Thyroid gland (tissue), 4 donors: Measurements from ENCODE around the gene STAT3. TPM values are rescaled to one million over a fixed set of nuclear protein-coding genes. Genes with fewer than 3 reads are reported as not detected.
A peak's percentile ranks its signal among the peaks of the same experiment; 100 is the strongest.

Source experiments
- DNase-seq, 2 donors: peaks; one replicate each; pipeline ENCODE4 v3.0.0-alpha.2; 2019
- H3K27ac ChIP-seq, 3 donors: fragments of 200-600 bp; sonication (generic); 1 replicate in 2 of 3; 2 replicates in 1 of 3; pipeline ENCODE4 v1.5.1; 2016 to 2019; ENCODE audit warnings: mild to moderate bottlenecking in 1 of 3, moderate library complexity in 1 of 3
- H3K27me3 ChIP-seq: fragments of 200-600 bp; sonication (generic); one replicate; pipeline ENCODE4 v1.5.1; 2019
- H3K36me3 ChIP-seq, 2 donors: fragments of 200-600 bp; sonication (generic); one replicate each; pipeline ENCODE4 v1.5.1; 2016 to 2019
- H3K4me1 ChIP-seq, 2 donors: fragments of 200-600 bp; sonication (generic); one replicate each; pipeline ENCODE4 v1.5.1; 2017 to 2019
- H3K4me3 ChIP-seq, 3 donors: fragments of 200-600 bp; sonication (generic); replicated peaks in 1 of 3; 1 replicate in 2 of 3; 2 replicates in 1 of 3; pipeline ENCODE4 v1.5.1; 2016; ENCODE audit warnings: mild to moderate bottlenecking in 1 of 3
- H3K9me3 ChIP-seq: fragments of 200-600 bp; sonication (generic); one replicate; pipeline ENCODE4 v1.5.1; 2017
- CTCF ChIP-seq, 6 experiments: fragments of 200-600 bp in 3 of 6; fragments of 450-650 bp in 3 of 6; sonication (generic) in 3 of 6; IDR thresholded peaks; one replicate each; pipeline ENCODE4 v1.5.1; 2016 to 2019; ENCODE audit warnings: antibody characterized with exemption in 6 of 6, mild to moderate bottlenecking in 2 of 6, inconsistent platforms in 1 of 6, moderate library complexity in 1 of 6
- POLR2A ChIP-seq, 2 donors: fragments of 450-650 bp; IDR thresholded peaks; one replicate each; pipeline ENCODE4 v1.6.1; 2017; ENCODE audit warnings: antibody characterized with exemption in 2 of 2, mild to moderate bottlenecking in 2 of 2, moderate library complexity in 1 of 2
- WGBS, 2 donors: methylation state at CpG; one replicate each; pipeline ENCODE4 v1.1.5; 2017; 5-methylcytosine and 5-hydroxymethylcytosine counted together
- intact Hi-C: fragments of 100-400 bp; cut with DNase I; formaldehyde crosslinking; loops from one replicate; pipeline ENCODE4 v1.15.1; 2023
- total RNA-seq, 4 donors: library from RNA; depleted of rRNA; stranded (reverse); fragments of >200 nt; gene quantifications; one replicate each; pipeline ENCODE4 v1.2.3, GENCODE V29; 2016

Gene STAT3
- total RNA-seq, 4 donors from 2014 or later, result 147 to 292 (median 206) TPM

GRCh38 chr17:42386777-42387657 lies 1.2 kb downstream of the STAT3 start:
- H3K4me3 ChIP-seq, result peak overlapping the region; percentile 95 to 100 (median 98)
- no peaks in the 10 kb centered on the region for H3K27me3 ChIP-seq
- H3K4me1 ChIP-seq, result peaks cover 19 to 34% of the 10 kb centered on the region in 2 donors
- intact Hi-C loops, result no loop called here
- TF ChIP-seq CTCF (IDR thresholded peaks at IDR 0.05) (no peak), POLR2A (IDR thresholded peaks at IDR 0.05) (no peak)
- H3K27ac ChIP-seq, result peak overlapping the region; percentile 98 to 100 (median 99)
- WGBS, 2 donors, result 3 to 8% methylated on average over 8 of the region's 8 CpGs
- H3K36me3 ChIP-seq, result no peaks in the 10 kb centered on the region
- no peak for DNase-seq
- H3K9me3 ChIP-seq, result no peaks in the 10 kb centered on the region

GRCh38 chr17:42381898-42382297 lies 6.3 kb downstream of the STAT3 start:
- DNase-seq, result no peak
- H3K9me3 ChIP-seq, result no peaks in the 10 kb centered on the region
- H3K27me3 ChIP-seq, result no peaks in the 10 kb centered on the region
- peak overlapping the region in 2 of 3 donors; percentile 58 to 90 for H3K27ac ChIP-seq
- TF ChIP-seq POLR2A (IDR thresholded peaks at IDR 0.05) (no peak), CTCF (IDR thresholded peaks at IDR 0.05) (no peak)
- H3K4me3 ChIP-seq, result no peak overlapping the region
- intact Hi-C loops, result loop anchor here (5.0 kb wide), 1 partner anchor 35 kb away; no protein-coding TSS in a partner anchor
- 89 to 91% methylated on average over 3 of the region's 3 CpGs for WGBS, 2 donors
- peaks cover 47 to 68% of the 10 kb centered on the region in 2 donors for H3K4me1 ChIP-seq
- H3K36me3 ChIP-seq, result no peaks in the 10 kb centered on the region

GRCh38 chr17:42380935-42381334 lies 7.3 kb downstream of the STAT3 start:
- DNase-seq, result no peak
- no peaks in the 10 kb centered on the region for H3K9me3 ChIP-seq
- H3K27ac ChIP-seq, result peak overlapping the region; percentile 28 to 90 (median 58)
- H3K27me3 ChIP-seq, result no peaks in the 10 kb centered on the region
- peaks cover 39 to 60% of the 10 kb centered on the region in 2 donors for H3K4me1 ChIP-seq
- intact Hi-C loops, result loop anchor here (5.0 kb wide), 1 partner anchor 34 kb away; no protein-coding TSS in a partner anchor
- no peaks in the 10 kb centered on the region for H3K36me3 ChIP-seq
- 37 to 45% methylated on average over 3 of the region's 3 CpGs for WGBS, 2 donors
- TF ChIP-seq POLR2A (IDR thresholded peaks at IDR 0.05) (no peak), CTCF (IDR thresholded peaks at IDR 0.05) (no peak)
- no peak overlapping the region for H3K4me3 ChIP-seq

GRCh38 chr17:42378959-42379594 lies 9.2 kb downstream of the STAT3 start:
- Histone ChIP-seq H3K36me3 (no peaks in the 10 kb centered on the region), H3K9me3 (no peaks in the 10 kb centered on the region), H3K4me1 (peaks cover 47 to 50% of the 10 kb centered on the region in 2 donors), H3K27ac (peak overlapping the region; percentile 58 to 90 (median 78)), H3K4me3 (no peak overlapping the region), H3K27me3 (no peaks in the 10 kb centered on the region)
- intact Hi-C loops, result no loop called here
- no peak for TF ChIP-seq POLR2A (IDR thresholded peaks at IDR 0.05)
- no peak for TF ChIP-seq CTCF (IDR thresholded peaks at IDR 0.05)
- DNase-seq, result no peak
- WGBS, 2 donors, result 14 to 15% methylated on average over 6 of the region's 6 CpGs
